ENCODE results near the gene ANKS3.

DNA sequence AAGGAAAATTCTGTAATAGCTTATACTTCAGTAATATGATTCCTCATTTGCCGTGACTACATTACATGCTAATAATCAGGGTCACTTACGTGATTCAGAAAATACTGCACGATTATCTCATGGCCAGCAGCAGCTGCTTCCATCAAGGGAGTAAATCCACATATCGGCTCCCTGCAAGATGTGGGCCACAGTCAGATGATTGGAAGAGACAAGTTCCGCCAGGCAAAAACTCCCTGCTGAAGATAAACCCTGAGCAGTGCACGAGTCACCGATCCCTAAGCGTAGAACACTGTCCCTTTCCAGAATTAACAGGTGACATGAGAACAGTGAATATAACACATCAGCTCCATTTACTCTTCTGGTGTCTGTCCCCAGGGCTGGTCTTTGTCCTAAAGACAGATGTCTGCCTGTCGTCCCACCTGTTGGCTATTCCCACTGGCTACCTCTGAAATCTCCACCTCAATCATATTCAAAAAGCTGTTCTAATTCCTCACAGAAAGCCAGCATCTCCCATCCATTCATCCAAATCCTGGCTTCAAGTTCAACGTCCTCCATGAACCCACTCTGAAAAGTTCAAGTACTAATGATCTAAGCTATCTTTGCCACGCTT is 9.3 kb downstream of the ANKS3 start:
- TF ChIP-seq, protein P1, sequence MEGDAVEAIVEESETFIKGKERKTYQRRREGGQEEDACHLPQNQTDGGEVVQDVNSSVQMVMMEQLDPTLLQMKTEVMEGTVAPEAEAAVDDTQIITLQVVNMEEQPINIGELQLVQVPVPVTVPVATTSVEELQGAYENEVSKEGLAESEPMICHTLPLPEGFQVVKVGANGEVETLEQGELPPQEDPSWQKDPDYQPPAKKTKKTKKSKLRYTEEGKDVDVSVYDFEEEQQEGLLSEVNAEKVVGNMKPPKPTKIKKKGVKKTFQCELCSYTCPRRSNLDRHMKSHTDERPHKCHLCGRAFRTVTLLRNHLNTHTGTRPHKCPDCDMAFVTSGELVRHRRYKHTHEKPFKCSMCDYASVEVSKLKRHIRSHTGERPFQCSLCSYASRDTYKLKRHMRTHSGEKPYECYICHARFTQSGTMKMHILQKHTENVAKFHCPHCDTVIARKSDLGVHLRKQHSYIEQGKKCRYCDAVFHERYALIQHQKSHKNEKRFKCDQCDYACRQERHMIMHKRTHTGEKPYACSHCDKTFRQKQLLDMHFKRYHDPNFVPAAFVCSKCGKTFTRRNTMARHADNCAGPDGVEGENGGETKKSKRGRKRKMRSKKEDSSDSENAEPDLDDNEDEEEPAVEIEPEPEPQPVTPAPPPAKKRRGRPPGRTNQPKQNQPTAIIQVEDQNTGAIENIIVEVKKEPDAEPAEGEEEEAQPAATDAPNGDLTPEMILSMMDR (IDR thresholded peaks at IDR 0.05): no peak
- no peak for TF ChIP-seq POLR2A (IDR thresholded peaks at IDR 0.05)
